HG02623 (cell line): ENCODE data around the gene AP3B1.

Source experiments
- ATAC-seq: cut with Tn5 transposase; IDR thresholded peaks from one replicate; pipeline ENCODE4 v1.9.1; 2021; ENCODE audit warnings: moderate library complexity; ENCODE audit not compliant: unreplicated experiment

AP3B1 gene

GRCh38 chr5:78005021-78005785, 289.3 kb downstream of the AP3B1 start:
- ATAC-seq = no peak

GRCh38 chr5:78004559-78004958, 289.9 kb downstream of the AP3B1 start:
- ATAC-seq = no peak

GRCh38 chr5:78003919-78004318, 290.6 kb downstream of the AP3B1 start:
- ATAC-seq = no peak

- ATAC-seq = no peak
Measured at GRCh38 chr5:78003450-78003849, 291.0 kb downstream of the AP3B1 start.

- ATAC-seq = no peak
Measured at GRCh38 chr5:78002690-78003089, 291.8 kb downstream of the AP3B1 start.

GRCh38 chr5:78001197-78001596, 293.3 kb downstream of the AP3B1 start:
- ATAC-seq = no peak

- no peak for ATAC-seq
Measured at GRCh38 chr5:78000191-78000590, 294.3 kb downstream of the AP3B1 start.

GRCh38 chr5:77999399-77999798, 295.1 kb downstream of the AP3B1 start:
- no peak for ATAC-seq

- ATAC-seq = no peak
Measured at GRCh38 chr5:77996943-77997342, 297.6 kb downstream of the AP3B1 start.

GRCh38 chr5:77995793-77996409, 298.6 kb downstream of the AP3B1 start:
- no peak for ATAC-seq

- ATAC-seq = no peak
Measured at GRCh38 chr5:77994943-77995342, 299.6 kb downstream of the AP3B1 start.

GRCh38 chr5:77993855-77994318, 300.6 kb downstream of the AP3B1 start:
- no peak for ATAC-seq

- no peak for ATAC-seq
Measured at GRCh38 chr5:77993141-77993854, 301.2 kb downstream of the AP3B1 start.

- no peak for ATAC-seq
Measured at GRCh38 chr5:77991084-77991483, 303.4 kb downstream of the AP3B1 start.

GRCh38 chr5:77990020-77990419, 304.5 kb downstream of the AP3B1 start:
- ATAC-seq = no peak

- no peak for ATAC-seq
Measured at GRCh38 chr5:77987988-77988387, 306.5 kb downstream of the AP3B1 start.

GRCh38 chr5:77987331-77987730, 307.2 kb downstream of the AP3B1 start:
- ATAC-seq = no peak

- no peak for ATAC-seq
Measured at GRCh38 chr5:77986261-77986660, 308.2 kb downstream of the AP3B1 start.

GRCh38 chr5:77985247-77985646, 309.3 kb downstream of the AP3B1 start:
- ATAC-seq = no peak

- no peak for ATAC-seq
Measured at GRCh38 chr5:77984587-77984986, 309.9 kb downstream of the AP3B1 start.

GRCh38 chr5:77983482-77984199, 310.9 kb downstream of the AP3B1 start:
- ATAC-seq = no peak
